SJCRH30 (cell line): ENCODE measurements around the gene SPEF1. TPM values are rescaled to one million over a fixed set of nuclear protein-coding genes. Genes with fewer than 3 reads are reported as not detected.

Experiments
- DNase-seq, 2 experiments: peaks; one replicate each; pipeline ENCODE4 v3.0.0-alpha.2; 2015 to 2020
- H3K27ac ChIP-seq: fragments of 250-450 bp; sonication (Bioruptor Pico); 2 replicates; pipeline ENCODE4 v1.5.1; 2020; ENCODE audit warnings: mild to moderate bottlenecking, moderate library complexity
- H3K27me3 ChIP-seq: fragments of 250-450 bp; sonication (Bioruptor Pico); 2 replicates; pipeline ENCODE4 v1.5.1; 2020; ENCODE audit warnings: mild to moderate bottlenecking, moderate library complexity
- H3K36me3 ChIP-seq: fragments of 250-450 bp; sonication (Bioruptor Pico); 2 replicates; pipeline ENCODE4 v1.5.1; 2020; ENCODE audit warnings: mild to moderate bottlenecking, moderate library complexity
- H3K4me1 ChIP-seq: fragments of 250-450 bp; sonication (Bioruptor Pico); 2 replicates; pipeline ENCODE4 v1.5.1; 2020; ENCODE audit warnings: mild to moderate bottlenecking, moderate library complexity
- H3K4me3 ChIP-seq: fragments of 250-450 bp; sonication (Bioruptor Pico); 2 replicates; pipeline ENCODE4 v1.5.1; 2020; ENCODE audit warnings: mild to moderate bottlenecking, moderate library complexity
- H3K9me3 ChIP-seq: fragments of 250-450 bp; sonication (Bioruptor Pico); replicated peaks from 2 replicates; pipeline ENCODE4 v1.5.1; 2020; ENCODE audit warnings: mild to moderate bottlenecking, moderate library complexity
- total RNA-seq: library from RNA; depleted of rRNA; stranded (reverse); fragments of >200 nt; shearing (Covaris generic); gene quantifications from 2 replicates; pipeline ENCODE4 v1.2.3, GENCODE V29; 2014

Gene SPEF1
- total RNA-seq, 1 experiment from 2014 or later: 0.16 TPM

DNA sequence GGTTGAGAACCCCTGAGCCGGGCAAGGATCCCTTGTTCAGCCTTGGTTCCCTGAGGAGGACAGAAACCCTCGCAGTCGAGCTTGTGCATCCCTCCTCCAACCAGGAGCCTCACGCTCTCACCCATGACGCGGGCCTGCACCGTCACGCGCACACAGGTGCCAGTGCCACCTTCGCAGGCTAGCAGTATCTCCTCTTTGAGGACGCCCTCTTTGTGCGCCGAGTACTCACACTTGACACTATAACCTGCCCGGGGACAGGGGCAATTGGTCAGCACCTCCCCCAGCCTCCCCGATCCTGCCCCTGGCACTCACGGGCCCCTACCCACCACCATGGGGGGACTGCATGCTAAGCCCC, 27.0 kb downstream of the SPEF1 start:
- no peak overlapping the region for H3K4me3 ChIP-seq
- DNase-seq: no peak
- peaks cover 5% of the 10 kb centered on the region; the same call in 1 of the 2 replicates for H3K36me3 ChIP-seq
- no peaks in the 10 kb centered on the region for H3K27me3 ChIP-seq
- H3K9me3 ChIP-seq: no peaks in the 10 kb centered on the region
- H3K27ac ChIP-seq: no peak overlapping the region
- no peaks in the 10 kb centered on the region for H3K4me1 ChIP-seq

DNA sequence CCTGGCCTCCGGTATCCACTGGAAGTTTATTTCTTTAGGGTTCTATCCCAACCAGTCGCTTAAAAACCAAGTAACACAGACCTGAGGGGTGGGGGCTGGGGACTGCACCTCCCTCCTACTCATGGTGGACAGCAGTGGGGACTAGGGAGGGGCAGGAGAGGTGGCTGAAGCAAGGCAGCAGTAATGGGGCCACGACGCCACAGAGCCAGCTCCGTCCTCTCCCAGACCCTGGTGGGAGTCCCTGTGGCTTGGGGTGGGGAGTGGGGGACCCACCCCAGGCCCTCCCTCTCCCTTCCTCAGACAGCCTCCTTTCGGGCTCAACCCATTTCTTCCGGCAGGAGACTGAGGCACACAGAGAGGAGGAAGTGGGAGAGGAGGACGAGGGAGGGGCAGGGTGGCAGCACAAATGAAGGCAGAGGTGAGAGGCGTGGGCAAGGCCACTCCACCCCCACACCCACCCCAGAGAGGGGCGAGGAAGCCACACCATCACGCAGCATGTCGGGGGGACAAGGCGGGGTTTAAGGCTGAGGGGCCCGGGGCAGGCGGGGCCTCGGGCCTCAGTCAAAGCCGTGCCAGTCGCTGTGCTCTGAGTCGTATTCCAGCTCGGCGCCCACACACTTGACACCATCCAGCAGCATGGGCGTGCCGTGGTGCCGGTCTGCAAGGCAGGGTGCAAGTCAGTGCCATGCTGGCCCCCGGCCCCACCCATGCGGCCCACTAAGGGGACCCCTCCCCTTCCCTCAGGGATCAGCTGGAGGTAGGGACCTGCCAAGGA, 27.6 kb downstream of the SPEF1 start:
- Histone ChIP-seq H3K4me3 (no peak overlapping the region), H3K27me3 (no peaks in the 10 kb centered on the region), H3K4me1 (no peaks in the 10 kb centered on the region), H3K27ac (no peak overlapping the region), H3K36me3 (peaks cover 5% of the 10 kb centered on the region; the same call in 1 of the 2 replicates), H3K9me3 (no peaks in the 10 kb centered on the region)
- DNase-seq: no peak

DNA sequence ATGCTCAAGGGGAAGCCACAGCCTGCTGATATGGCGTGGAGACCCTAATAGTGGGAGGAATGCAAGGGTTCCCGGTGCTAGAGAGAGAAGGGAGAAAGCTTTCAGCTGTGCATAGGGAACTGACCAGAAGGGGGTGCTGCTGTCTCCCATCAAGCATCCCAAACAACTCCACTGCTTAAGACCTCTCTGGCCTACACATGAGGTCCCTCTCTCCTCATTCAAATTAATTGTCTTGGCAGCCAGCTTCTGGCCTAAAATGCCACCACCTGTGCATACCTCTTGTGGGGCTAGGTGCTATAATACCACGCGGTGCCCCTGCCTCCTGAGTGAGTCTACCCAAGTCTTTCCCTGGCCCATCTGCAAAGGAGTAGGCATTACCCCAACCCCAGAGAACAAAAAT, 28.1 kb downstream of the SPEF1 start:
- H3K9me3 ChIP-seq: no peaks in the 10 kb centered on the region
- no peak overlapping the region for H3K4me3 ChIP-seq
- H3K27me3 ChIP-seq: no peaks in the 10 kb centered on the region
- no peaks in the 10 kb centered on the region for H3K4me1 ChIP-seq
- peaks cover 5% of the 10 kb centered on the region; the same call in 1 of the 2 replicates for H3K36me3 ChIP-seq
- H3K27ac ChIP-seq: no peak overlapping the region
- peak; percentile 34 to 71 for DNase-seq

DNA sequence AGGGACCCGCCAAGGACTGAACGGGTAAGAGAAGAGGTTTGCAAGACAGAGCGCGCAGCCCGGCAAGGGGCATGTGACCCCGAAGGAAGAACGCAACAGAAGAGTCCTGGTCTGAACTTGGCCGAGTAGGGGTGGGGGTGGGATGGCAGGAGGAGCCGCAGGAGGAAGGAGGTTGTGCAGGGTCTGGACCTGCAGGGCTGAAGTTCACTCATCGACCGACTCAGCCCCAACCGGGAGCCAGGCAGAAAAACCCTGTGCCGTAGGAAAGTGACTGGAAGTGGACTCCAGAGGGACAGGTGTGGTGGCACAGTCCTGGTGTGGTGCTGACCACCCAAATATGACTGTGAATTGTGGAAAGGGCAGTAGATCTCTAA, 28.9 kb downstream of the SPEF1 start:
- Histone ChIP-seq H3K4me1 (no peaks in the 10 kb centered on the region), H3K4me3 (no peak overlapping the region), H3K27ac (no peak overlapping the region), H3K9me3 (no peaks in the 10 kb centered on the region), H3K27me3 (no peaks in the 10 kb centered on the region), H3K36me3 (no peaks in the 10 kb centered on the region; the same call in 1 of the 2 replicates)
- DNase-seq: no peak

DNA sequence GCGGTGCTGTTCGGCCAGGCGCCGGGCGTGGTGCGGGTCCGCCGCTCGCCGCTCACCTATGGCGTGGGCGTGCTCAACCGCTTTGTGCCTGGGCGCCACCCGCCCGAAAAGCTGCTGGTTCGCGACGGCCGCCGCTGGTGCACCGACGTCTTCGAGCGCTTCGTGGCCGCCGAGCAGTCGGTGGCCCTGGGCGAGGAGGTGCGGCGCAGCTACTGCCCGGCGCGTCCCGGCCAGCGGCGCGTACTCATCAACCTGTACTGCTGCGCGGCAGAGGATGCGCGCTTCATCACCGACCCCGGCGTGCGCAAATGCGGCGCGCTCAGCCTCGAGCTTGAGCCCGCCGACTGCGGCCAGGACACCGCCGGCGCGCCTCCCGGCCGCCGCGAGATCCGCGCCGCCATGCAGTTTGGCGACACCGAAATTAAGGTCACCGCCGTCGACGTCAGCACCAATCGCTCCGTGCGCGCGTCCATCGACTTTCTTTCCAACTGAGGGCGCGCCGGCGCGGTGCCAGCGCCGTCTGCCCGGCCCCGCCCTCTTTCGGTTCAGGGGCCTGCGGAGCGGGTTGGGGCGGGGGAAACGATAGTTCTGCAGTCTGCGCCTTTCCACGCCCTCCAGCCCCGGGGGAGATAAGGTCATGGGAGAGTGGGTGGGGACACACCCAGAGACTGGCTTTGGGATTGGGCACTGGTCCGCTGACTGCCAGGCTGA, 29.4 kb downstream of the SPEF1 start:
- Histone ChIP-seq H3K27me3 (no peaks in the 10 kb centered on the region), H3K9me3 (no peaks in the 10 kb centered on the region), H3K4me3 (no peak overlapping the region), H3K36me3 (no peaks in the 10 kb centered on the region; the same call in 1 of the 2 replicates), H3K4me1 (no peaks in the 10 kb centered on the region), H3K27ac (no peak overlapping the region)
- no peak for DNase-seq

DNA sequence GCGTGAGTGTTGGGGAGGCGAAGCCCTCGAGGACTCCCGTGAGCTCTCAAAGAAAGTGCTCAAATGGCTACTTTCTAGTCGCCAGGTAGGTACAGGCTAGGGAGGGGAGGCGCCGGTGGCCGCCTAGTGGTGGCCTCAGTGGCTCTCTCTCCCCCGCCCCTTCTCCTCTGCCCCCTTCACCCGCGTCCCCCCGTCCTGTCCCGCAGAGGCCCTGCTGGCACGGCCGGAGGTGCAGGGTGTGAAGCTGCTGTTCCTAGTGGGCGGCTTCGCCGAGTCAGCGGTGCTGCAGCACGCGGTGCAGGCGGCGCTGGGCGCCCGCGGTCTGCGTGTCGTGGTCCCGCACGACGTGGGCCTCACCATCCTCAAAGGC, 30.0 kb downstream of the SPEF1 start:
- H3K9me3 ChIP-seq: no peaks in the 10 kb centered on the region
- DNase-seq: no peak
- H3K27ac ChIP-seq: no peak overlapping the region
- H3K4me3 ChIP-seq: no peak overlapping the region
- no peaks in the 10 kb centered on the region for H3K4me1 ChIP-seq
- no peaks in the 10 kb centered on the region for H3K27me3 ChIP-seq
- no peaks in the 10 kb centered on the region; the same call in 1 of the 2 replicates for H3K36me3 ChIP-seq

DNA sequence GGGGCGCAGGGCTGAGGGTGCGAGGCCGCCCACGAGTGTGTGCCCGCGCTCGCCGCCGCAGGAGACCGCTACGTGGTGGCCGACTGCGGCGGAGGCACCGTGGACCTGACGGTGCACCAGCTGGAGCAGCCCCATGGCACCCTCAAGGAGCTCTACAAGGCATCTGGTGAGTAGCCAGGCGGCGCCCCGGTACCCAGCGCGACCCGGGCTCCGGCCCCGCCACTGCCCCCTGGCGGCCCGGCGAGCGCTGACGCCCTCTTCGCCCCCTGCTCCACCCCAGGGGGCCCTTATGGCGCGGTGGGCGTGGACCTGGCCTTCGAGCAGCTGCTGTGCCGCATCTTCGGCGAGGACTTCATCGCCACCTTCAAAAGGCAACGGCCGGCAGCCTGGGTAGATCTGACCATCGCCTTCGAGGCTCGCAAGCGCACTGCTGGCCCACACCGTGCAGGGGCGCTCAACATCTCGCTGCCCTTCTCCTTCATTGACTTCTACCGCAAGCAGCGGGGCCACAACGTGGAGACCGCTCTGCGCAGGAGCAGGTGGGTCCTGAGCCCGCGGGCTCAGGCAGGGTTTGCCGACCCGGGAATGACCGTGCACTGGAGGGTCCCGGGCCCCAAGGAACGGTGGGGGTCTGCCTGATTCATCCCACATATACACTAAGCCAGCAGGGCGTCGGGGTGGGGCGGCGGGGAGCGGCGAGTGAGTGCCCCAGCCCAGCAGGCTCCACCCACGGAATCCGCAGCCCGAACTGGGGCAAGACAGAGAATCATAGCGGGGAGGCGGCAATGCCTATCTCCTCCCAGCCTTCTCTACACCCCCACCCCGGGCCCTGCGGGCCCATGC, 31.3 kb downstream of the SPEF1 start:
- no peaks in the 10 kb centered on the region for H3K4me1 ChIP-seq
- no peaks in the 10 kb centered on the region for H3K27me3 ChIP-seq
- H3K9me3 ChIP-seq: no peaks in the 10 kb centered on the region
- peak overlapping the region; percentile 25; the same call in 1 of the 2 replicates for H3K4me3 ChIP-seq
- no peaks in the 10 kb centered on the region for H3K36me3 ChIP-seq
- H3K27ac ChIP-seq: no peak overlapping the region
- DNase-seq: peak; percentile 29 to 34

DNA sequence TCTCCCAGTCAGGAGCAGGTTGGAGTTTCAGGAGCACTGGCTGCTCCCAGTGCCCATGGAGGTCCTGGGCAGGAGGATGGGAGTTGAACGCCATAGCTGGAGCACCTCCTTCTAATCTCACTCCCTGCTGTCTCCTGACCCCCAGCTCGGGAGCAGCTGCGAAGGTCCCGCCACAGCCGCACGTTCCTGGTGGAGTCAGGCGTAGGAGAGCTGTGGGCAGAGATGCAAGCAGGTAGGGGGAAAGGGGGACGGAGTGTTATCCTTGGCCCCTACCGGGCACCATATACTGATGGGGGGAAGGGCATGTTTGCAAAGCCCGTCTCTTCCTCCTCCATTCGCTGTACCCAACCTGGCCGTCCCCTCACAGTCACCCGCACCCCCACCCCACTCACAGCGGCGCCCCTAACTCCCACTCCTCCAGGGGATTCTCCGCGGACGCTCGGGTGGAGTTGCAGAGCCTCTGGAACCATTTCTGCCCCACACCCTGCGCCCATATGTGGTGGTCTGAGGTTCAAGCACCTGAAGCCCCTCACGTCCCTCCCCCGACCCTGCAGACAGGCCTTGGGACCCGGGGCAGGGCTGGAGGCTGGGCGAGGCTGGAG, 32.1 kb downstream of the SPEF1 start:
- H3K4me3 ChIP-seq: no peak overlapping the region
- H3K9me3 ChIP-seq: no peaks in the 10 kb centered on the region
- H3K27me3 ChIP-seq: no peaks in the 10 kb centered on the region
- DNase-seq: no peak
- no peaks in the 10 kb centered on the region for H3K4me1 ChIP-seq
- no peak overlapping the region for H3K27ac ChIP-seq
- H3K36me3 ChIP-seq: no peaks in the 10 kb centered on the region

DNA sequence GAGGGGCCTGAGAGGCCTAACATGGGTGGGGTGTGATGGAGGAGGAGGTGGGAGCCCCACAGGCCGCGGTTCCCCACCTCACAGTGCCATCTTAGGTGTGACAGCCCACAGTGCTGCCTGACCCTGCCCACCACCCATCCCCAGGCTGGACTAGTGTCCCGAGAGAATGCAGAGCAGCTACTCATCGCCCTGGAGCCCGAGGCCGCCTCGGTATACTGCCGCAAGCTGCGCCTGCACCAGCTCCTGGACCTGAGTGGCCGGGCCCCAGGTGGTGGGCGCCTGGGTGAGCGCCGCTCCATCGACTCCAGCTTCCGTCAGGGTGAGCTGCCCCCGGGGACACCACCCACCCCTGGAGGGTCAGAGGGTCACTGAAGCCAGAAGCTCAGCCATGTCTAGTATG, 33.2 kb downstream of the SPEF1 start:
- Histone ChIP-seq H3K27me3 (no peaks in the 10 kb centered on the region), H3K9me3 (no peaks in the 10 kb centered on the region), H3K27ac (no peak overlapping the region), H3K4me1 (no peaks in the 10 kb centered on the region), H3K36me3 (no peaks in the 10 kb centered on the region), H3K4me3 (no peak overlapping the region)
- DNase-seq: no peak

DNA sequence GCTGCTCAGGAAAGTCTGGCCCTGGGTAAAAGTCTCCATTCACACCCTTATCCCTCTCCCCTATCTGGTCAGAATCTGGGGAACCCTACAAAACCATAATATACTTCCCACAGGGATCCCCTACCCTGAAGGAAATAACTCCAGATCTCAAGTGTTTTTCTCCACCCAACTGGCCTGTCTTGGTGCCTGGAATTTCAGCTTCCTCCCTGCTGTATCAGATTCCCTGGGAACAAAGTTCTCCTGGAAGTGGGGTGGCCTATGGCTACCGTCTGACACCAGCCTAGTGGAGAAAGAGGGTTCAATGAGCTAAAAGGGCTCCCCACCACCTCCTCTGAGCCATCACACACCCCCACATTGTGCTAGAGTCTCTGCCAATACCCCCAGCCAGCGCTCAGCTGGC, 33.8 kb downstream of the SPEF1 start:
- no peaks in the 10 kb centered on the region for H3K4me1 ChIP-seq
- H3K27me3 ChIP-seq: no peaks in the 10 kb centered on the region
- H3K36me3 ChIP-seq: no peaks in the 10 kb centered on the region
- DNase-seq: no peak
- no peaks in the 10 kb centered on the region for H3K9me3 ChIP-seq
- no peak overlapping the region for H3K4me3 ChIP-seq
- no peak overlapping the region for H3K27ac ChIP-seq

DNA sequence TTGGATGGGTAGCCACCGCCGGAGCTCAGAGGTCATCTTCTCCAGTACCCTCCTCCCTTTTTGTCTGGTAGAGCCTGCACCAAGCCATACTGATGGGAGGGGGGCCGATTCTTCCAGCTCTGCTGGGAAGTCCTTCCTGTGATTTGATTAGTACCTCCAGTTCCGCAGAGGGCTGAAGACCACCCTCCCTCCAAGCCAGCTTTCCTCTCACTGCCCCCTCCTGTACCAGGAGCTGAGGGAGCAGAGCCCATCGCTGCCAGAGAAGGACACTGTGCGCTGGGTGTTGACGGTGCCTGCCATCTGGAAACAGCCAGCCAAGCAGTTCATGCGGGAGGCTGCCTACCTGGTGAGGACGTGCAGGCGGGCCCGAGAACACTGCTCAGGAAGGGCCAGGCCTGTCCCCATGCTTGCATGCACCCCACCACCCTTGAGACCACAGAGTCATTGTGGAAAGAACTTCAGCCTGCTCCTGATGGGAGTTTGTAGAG, 35.5 kb downstream of the SPEF1 start:
- Histone ChIP-seq H3K27me3 (no peaks in the 10 kb centered on the region), H3K27ac (no peak overlapping the region), H3K9me3 (no peaks in the 10 kb centered on the region), H3K4me3 (no peak overlapping the region), H3K4me1 (no peaks in the 10 kb centered on the region), H3K36me3 (no peaks in the 10 kb centered on the region)
- DNase-seq: no peak

DNA sequence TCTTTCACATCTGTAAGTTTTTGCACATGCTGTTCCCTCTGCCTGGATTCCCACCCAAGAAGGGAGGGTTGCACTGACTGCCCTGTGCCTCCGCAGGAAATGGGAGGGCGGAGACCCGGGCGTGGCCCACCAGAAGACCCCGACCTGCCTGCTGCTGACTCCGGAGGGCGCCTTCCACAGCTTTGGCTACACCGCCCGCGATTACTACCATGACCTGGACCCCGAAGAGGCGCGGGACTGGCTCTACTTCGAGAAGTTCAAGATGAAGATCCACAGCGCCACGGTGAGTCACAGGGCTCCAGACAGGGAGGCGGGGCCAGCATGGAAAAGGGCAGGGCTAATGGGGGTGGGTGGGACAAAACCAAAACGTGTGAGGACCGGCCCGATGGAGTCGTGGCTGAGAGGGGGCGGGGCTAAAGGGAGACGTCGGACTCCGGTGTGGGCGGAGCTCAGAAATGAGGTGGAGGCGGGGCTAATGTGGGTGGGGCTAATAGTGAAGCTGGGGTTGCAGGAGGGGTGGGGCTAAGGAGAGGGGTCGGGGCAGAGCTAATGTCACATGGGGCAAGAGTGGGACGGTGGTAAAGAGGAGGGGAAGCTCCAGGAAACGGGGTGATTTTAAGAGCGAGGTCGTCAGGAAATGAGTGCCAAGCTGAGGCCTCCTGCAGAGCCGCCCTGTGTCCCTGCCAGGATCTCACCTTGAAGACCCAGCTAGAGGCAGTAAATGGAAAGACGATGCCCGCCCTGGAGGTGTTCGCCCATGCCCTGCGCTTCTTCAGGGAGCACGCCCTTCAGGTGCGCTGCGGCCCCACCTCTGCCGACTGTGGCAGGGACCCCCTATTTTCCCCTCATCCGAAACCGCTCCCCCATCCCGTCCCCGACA, 36.2 kb downstream of the SPEF1 start:
- Histone ChIP-seq H3K4me3 (no peak overlapping the region), H3K4me1 (no peaks in the 10 kb centered on the region), H3K36me3 (no peaks in the 10 kb centered on the region), H3K9me3 (no peaks in the 10 kb centered on the region), H3K27ac (no peak overlapping the region), H3K27me3 (no peaks in the 10 kb centered on the region)
- DNase-seq: peak; percentile 20 to 27

DNA sequence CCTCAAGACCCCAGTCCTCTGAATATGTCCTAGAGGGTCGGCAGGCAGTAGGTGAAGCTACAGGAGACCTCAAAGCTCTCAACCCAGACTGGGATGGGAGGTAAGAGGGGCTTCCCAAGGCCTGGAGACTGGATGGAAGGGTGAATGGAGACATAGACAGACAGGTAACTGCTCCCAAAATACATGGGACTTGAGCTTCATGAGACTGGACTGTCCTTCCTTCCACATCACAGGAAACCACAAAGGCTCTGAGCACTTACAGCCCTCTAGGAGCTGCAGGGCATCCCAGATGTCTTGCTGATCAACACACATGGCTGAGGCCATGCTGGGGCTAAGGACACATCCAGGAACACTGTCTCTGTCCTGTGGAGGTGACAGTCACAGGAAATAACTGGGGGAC, 37.2 kb downstream of the SPEF1 start:
- Histone ChIP-seq H3K4me1 (no peaks in the 10 kb centered on the region), H3K4me3 (no peak overlapping the region), H3K27ac (no peak overlapping the region), H3K9me3 (no peaks in the 10 kb centered on the region), H3K27me3 (no peaks in the 10 kb centered on the region), H3K36me3 (no peaks in the 10 kb centered on the region)
- DNase-seq: no peak

DNA sequence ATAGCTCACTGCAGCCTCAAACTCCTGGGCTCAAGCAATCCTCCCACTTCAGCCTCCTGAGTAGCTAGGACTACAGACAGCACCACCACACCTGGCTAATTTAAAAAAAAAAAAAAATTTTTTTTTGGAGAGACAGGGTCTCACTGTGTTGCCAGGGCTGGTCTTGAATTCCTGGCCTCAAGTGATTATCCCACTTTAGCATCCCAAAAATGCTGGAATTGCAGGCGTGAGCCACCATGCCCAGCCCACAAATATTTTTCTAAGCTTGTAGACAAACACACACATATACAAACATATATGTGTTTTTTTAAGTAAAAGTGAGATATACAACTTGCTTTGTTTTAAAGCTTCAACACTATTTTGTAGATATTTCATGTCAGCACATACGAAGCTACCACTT, 38.0 kb downstream of the SPEF1 start:
- Histone ChIP-seq H3K27ac (no peak overlapping the region), H3K4me1 (no peaks in the 10 kb centered on the region), H3K36me3 (no peaks in the 10 kb centered on the region), H3K4me3 (no peak overlapping the region), H3K9me3 (no peaks in the 10 kb centered on the region), H3K27me3 (no peaks in the 10 kb centered on the region)
- no peak for DNase-seq
